ENCODE data around the gene GJA1.
"Not testable (repeated sequence)": the region's sequence is repeated elsewhere in the genome, so short reads cannot be mapped to it uniquely, and the experiment has no call there.

Gene GJA1
- total RNA-seq: 0 to 0.07 reads per million in 2 donors

DNA sequence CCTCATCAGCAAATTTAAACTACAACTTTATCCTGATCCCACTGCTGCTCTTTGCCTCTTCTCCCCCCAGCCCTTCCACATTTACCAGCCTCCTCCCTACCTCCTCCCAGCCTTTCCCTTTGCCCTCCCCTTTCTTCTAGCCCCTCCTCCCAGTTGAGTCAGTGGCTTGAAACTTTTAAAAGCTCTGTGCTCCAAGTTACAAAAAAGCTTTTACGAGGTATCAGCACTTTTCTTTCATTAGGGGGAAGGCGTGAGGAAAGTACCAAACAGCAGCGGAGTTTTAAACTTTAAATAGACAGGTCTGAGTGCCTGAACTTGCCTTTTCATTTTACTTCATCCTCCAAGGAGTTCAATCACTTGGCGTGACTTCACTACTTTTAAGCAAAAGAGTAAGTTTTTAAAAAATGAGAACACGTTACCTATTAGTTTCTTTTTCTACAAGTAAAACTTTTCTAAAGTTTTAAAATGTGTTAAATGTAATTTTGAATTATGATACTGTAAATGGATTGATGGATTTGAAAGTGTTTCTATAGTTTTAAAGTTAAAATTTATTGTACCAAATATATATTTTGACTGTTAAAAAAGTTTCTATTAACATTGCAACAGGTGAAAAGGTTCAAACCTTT, at the start of gene GJA1:
Gene GJA1 (plus strand): TSS at position 203 of the 626 bp plus-strand sequence. CDS start 11,202 bp downstream, outside the sequence.
- DNase-seq: no peak

DNA sequence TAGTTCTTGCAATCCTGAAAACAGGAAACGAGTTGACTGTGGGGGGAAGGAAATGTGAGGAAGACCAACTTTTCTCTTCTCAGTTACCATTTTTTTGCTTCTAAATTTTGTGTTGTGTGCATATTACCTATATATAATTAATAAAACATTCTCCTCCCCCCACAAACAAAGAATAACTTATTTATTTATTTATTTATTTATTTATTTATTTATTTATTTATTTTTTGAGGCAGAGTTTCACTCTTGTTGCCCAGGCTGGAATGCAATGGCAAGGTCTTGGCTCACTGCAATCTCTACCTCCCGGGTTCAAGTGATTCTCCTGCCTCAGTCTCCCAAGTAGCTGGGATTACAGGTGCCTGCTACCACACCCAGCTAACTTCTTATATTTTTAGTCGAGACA, 48.9 kb upstream of the GJA1 start:
- not testable (repeated sequence) for DNase-seq

DNA sequence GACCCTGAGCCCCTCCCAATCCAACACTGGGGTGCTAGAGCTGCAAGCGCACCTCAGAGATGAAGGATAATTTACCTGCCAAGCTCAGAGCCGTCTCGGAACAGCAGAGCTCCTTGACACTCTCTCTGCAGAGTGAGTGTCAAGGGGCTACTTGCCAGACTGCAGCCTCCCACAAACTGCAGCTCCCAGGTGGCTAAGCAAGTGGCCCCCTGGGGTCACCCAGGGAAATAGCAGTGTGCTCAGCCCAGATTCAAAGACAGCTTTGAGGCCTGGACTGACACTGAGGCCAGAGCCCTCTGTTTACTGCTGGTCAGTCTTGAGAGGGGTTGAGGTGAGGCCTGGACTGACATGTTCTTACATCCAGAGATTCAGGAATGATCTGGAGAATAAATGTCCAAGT, 46.0 kb upstream of the GJA1 start:
- no peak for DNase-seq

DNA sequence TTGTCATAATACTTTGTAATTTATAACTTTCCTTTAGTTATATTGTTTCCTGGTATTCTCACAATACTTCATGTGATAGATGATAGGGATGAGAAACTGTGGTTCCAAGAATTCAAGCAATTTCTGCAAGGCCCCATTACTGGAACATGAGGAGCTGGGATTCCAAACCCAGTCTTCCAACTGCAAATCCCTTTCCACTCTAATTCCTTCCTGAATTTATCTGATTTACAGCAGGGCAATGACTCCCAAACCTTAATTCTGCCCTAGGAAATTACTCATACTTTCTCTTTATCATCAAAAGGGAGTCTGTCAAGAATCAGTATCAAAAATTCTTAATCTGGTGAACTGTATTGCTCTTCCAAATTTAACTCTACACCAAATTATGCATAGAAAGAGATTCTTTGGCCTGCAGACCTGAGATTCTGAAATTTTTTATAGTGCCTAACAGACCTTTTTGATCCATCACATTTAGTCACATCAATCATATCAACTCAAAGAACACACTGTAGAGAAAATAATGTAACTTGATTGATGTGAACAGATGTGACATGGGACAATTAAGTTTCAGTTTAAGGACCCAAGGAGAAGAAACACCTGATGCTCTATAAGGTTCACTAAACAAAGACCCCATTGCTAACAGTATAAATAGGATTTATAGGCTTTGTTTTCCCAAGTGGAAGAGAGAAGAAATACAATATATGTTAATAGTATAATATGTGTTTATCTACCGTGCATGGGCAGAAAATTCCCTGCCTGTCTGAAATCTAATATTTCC, 41.5 kb upstream of the GJA1 start:
- no peak for DNase-seq

DNA sequence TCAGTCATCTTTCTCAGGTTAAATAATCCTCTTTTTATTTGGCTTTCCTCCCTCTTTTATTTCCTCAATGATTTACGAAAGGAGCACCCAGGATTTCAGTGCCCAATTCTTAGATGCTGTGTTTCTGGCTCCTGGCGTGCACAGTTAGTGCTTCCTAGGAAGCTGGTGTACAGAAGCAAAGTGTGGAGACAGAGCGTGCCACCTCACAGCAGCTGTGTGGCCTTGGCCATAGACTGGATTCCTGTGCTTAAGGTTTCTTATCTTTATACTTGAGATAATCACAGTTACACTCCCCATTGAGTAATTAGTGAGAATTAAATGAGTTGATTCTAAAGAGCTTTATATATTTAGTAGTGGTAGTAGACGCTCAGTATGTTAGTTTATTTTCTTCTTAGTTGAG, 39.7 kb upstream of the GJA1 start:
- no peak for DNase-seq

DNA sequence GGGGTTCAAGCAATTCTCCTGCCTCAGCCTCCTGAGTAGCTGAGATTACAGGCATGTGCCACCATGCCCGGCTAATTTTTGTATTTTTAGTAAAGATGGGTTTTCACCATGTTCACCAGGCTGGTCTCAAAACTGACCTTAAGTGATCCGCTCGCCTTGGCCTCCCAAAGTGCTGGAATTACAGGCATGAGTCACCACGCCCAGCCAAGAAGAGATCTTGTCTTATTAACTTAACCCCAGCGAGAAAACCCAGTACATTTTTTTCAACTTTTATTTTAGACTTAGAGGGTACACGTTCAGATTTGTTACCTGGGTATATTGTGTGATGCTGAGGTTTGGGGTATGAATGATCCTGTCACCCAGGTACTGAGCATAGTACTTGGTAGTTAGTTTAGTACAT, 38.3 kb upstream of the GJA1 start:
- DNase-seq: not testable (repeated sequence)

DNA sequence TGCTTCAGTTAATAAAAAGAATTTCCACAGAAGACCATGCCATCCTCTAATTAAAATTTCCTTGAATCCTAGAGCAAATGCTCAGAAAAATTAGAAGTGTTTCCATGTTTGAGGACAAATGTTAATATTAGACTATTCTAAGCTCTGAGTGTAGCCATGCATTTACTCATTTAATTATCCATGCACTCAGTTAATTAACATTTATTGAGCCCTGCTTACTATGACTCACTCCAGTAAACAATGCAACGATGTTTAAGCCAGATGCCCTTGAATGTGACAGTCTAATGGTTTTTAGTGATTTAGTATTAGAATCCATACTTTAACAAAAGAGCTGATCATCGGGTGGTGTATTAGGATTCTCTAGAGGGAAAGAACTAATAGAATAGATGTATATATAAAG, 37.3 kb upstream of the GJA1 start:
- DNase-seq: no peak

DNA sequence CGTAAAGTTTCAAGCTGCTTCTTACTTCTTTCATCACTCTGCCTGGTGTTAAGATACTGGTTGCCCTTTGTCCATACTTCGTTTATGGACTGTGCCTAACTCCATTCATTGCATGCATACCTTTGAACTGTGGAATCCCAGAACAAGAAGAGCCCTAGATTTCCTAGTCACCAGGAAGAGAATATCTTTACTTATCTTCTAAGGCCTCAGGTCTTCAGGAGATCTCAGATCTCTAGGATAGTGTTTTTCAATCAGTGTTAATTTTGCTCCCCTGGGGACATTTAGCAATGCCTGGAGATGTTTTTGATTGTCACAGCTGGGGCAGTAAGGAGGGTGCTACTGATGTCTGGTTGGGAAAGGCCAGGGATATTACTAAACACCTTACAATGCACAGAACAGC, 35.5 kb upstream of the GJA1 start:
- DNase-seq: no peak

DNA sequence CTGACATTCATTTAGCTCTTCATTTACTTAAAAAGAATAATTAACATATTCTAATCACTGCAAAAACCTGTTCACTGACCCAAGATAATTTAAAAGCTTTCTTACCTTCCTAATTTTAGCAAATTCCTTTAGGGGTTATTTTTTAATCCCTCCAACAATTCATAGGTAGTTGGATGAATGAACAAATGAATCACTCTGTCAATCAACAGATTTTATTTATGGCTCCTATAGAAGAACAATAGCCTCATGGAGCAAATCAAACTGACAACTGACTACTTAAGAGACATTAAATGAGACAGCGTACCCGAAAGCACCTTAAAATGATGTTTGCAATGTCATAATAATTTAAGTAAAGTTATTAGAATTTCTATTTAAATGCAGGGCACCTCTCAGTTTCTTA, 31.5 kb upstream of the GJA1 start:
- DNase-seq: no peak

DNA sequence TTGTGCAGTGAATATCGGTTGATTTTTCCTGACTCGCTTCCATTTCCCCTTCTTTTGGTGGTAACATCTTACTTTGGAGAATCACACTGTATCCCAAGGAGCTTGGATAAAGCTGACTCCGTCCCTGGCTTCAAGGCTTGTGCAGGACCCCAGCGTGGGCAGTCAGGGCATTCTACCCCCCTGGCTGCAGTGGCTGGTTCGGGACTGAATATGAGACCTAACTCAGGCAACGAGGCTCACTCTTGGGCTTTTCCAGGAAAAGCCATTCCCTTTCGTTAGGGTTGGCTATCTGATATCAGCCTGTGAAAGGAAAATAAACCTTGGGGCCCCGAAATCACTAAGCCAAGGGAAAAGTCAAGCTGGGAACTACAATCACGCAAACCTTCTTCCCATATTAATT, 30.1 kb upstream of the GJA1 start:
- no peak for DNase-seq

DNA sequence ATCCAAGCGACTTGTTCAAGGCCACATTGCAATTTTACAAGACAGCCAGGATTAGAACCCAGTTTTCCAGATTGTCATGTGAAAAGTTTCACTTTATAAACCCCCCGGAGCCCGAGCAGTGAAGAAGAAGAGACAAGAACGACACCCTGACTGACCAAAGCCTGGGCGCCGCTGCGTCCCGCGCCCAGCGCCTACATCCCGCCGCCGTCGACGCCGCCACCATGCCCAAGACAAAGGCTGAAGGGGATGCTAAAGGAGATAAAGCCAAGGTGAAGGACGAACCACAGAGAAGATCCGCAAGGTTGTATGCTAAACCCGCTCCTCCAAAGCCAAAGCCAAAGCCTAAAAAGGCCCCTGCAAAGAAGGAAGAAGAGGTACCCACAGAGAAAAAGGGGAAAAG, 27.1 kb upstream of the GJA1 start:
- no peak for DNase-seq

DNA sequence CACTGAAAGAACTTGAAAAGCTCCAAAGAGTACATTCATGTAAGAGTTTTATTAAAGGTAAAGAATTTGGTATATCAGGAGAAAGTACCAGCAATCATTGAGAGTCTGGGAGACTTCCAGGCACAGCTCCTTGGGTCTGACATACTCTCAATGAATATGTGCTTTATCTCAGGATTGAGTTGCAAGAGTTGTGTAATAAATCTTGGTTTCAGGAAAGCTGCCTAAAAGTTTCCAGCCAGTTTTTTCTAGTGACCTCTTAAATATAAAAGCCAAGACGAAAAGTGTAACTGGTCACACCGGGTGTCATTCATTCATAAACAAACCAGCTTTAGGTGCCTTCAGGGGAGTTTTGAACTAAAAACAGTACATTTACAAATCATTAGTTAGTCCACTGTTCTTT, 21.6 kb upstream of the GJA1 start:
- no peak for DNase-seq

DNA sequence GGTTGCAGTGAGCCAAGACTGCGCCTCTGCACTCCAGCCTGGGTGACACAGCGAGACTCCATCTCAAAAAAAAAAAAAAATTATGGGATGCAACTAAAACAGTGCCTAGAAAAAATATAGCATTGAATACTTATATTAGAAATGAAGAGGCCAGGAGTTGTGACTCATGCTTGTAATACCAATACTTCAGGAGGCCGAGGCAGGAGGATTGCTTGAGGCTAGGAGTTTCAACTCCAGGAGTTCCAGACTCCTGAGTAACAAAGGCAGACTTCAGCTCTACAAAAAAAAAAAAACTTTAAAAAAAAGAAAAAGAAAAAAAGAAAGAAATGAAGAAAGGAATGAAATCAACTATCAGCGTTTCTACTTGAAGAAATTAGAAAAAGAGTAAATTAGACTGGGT, 17.1 kb upstream of the GJA1 start:
- DNase-seq: no peak

DNA sequence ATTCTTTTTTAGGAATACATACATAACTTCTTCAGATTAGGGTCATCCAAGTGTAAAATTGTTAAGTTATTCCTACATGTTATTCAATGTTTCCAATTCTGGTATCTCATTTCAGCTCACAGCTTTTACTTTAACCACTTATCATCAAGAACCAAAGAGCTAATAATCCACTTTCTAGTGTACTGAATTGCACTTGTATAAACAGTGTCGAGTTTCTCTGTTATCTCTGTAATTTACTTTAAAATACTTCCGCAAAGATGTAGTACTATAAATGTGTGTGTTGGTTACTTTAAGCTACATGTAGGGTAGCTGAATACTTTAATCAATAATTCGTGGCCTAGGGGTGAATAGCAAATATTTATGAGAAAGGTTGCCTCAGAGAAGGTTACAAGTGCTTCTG, 8.8 kb upstream of the GJA1 start:
- no peak for DNase-seq

DNA sequence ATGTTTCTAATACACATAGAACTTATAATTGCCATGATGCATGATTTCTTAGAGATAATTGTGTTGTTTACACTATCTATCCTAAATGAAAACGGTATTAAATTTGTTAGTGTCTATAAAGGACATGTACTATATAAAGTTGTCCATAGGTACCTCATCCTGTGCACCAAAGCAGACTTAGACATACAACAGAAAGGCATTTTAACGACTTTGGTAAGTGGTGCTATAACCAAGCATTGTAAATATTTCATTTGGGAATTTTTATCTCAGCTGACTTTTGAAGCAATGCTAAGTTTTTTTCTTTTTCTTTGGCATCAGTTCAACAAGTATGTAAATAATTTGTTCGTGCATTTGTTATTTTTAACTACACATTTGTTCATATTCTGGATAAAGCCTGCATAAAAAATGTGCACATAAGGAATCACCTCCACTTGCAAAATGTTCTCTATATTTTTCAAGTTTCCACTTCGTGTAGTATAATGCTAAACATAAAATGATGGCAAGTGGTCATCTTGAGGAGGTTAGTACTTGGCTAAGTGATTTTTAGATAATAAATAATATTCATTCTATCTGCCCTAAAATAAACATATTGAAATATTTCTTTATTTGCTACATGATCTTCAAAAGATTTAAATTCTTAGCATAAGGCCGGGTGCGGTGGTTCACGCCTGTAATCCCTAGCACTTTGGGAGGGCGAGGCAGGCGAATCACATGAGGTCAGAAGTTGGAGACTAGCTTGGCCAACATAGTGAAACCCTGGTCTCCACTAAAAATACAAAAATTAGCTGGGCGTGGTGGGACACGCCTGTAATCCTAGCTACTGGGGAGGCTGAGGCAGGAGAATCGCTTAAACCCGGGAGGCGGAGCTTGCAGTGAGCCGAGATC, 6.3 kb upstream of the GJA1 start:
- DNase-seq: no peak

DNA sequence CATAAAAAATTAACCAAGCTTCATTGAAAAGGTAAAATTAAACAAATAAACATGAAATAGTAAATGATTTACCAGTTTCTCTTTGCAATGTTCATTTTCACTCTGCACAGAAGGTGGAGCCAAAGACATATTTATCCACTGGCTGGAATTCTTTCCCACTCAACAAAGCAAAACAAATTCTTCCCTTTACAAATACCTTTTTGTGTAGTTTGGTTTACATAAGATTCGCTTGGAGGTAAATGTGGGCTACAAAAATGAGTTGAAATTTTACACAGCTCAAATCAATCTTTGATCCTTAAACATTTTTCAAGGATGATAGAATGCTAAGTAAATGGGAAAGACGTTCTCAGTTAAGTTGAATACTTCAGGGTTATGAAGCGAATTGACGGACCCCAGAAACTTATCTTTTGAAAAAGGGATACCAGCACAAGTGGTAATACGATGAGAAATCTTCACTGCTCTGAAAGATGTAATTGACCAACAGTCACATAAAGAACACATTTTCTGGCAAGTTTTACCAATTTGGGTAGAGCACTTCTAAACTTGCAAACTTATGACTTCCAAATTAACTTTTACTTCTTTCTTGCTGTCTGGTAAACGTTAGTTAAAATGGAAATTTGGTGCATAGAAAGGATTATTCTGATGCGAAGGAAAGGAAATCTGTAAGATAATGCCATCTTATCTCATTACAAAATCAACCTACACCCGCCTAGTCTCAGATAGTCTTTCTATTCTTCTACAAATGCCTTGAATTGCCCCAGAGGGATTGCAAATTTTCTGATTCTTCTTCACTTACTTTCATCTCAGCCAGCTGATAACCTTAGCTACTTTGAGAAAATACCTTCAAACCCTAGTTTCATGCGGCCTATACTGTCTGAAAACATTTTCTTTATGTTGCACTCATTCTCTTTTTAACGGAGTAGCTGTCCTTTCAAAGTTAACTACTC, 4.7 kb upstream of the GJA1 start:
- no peak for DNase-seq

DNA sequence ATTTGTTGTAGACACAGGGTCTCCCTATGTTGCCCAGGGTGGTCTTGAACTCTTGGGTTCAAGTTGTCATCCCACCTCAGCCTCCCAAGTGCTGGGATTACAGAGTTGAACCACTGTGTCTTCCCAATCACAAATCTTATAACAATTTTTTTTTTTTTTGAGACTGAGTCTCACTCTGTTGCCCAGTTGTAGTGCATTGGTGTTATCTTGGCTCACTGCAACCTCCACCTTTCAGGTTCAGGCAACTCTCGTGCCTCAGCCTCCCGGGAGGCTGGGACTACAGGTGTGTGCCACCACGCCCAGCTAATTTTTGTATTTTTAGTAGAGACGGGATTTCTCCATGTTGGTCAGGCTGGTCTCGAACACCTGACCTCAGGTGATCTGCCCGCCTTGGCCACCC, 3.7 kb upstream of the GJA1 start:
- DNase-seq: not testable (repeated sequence)

DNA sequence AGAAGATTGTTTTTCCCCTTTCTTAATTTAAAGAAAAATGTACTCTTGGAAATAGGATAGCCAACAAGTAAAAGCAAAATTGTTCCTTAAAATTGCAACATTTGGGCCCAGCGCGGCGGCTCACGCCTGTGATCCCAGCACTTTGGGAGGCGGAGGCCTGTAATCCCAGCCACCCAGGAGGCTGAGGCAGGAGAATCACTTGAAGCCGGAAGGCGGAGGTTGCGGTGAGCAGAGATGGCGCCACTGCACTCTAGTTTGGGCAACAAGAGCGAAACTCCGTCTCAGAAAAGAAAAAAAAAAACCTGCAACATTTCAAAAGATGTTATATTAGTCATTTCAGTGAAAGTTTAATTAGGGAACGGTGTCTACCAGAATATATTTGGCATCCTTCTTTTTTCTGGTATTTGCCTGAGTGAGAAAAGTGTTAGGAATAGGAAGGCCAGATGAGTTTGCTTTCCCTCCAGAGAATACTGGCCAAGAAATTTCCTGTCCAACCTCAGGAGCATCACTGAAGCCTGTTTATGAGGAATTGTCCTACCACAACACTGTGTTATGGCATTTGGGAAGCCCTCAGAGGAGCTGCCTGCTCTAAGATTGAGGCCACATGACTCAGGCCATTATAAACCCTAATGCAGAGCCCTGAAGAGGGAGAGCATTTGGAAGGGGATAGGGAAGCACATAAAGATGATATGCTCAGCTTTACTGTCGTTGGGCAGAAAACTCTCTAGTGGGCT, 1.2 kb upstream of the GJA1 start:
- DNase-seq: no peak

DNA sequence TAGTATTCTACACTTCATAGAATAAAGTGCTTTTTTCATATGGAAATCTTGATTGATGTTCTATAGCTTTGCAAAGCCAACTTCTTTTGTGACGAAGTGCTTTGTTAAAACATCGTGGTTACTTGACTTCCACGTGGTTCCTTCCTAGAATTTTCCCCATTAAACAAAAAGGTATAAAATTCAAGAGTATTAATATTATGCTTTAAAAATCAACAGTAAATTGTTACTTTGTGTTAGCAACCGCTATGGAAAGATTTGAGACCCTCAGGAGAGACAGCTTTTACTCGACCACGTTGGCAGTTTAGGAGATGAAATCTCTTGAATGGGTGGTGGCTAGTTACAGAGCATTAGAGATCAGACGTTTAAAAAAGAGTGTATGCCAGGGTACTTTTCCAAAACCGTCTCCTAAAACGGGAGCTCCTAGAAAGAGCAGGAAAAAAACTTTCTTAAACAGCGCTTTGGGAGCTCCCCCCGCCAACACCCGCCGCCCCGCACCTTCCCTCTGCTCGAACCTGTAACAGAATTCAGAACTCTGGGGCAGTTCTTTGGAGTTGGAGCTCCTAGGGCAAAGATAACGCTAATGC, 920 bp downstream of the GJA1 start:
- DNase-seq: no peak

DNA sequence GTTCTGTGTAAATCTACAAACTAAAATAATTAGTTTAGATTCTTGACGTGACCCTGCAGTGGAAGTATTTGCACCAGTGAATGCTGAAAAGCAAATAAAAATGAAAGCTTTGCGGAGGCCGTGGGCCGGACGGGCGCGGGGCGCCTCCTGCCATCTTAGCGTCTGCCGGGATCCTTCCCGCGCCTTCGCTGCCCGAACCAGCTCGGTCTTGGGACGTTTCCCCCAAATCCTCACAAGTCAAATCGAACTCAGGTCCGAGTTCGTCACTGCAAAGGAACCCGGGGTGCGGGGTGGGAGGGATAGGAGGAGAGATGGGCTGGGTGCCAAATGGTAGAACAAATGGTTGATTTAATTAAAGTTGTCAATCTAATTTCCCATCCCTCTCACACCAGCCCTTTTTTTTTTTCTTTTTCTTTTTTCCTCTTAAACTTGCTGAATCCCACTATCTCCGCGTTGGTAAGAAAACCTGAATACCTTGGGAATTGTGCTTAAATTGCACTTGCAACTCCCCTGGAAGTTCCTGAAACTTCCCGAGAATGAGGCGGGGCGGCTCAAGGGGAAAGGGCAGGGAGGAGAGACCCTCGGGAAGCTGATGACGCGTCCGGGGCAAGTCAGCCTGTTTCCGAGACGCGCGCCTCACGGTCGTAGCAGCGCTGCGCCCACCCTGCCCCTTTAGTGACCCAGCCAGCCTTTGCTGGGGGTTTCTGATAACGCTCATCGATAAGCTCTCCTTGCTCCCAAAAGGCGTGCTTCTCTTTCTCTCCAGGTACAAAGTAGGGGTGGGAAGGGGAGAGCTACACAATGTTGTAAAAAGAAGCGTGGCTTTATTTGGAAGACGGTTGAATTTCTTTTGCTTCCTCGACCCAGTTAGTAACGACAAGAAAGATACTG, 1.8 kb downstream of the GJA1 start:
- DNase-seq: no peak
